HCT116 (cell line): Measurements from ENCODE around the gene MAP2K3. TPM values are rescaled to one million over a fixed set of nuclear protein-coding genes. Genes with fewer than 3 reads are reported as not detected.

Experiments
- ATAC-seq: fragments of 200-7000 bp; cut with Tn5 transposase; 2 replicates; pipeline ENCODE4 v1.9.1; 2020; ENCODE audit warnings: mild to moderate bottlenecking, moderate library complexity
- BruUV-seq: library from RNA; stranded (reverse); fragments of 400-500 nt; replicated peaks from 2 replicates; lab custom pipeline; 2021; lab: Mats Ljungman, UMichigan
- CTCF ChIA-PET: fragments of 300-600 bp; sonication (Branson Sonifier 250); formaldehyde crosslinking; loops from one replicate; lab custom pipeline; 2021; ENCODE audit warnings: antibody characterized with exemption; lab: Charles Lee
- POLR2A ChIA-PET: fragments of 300-600, 350-600 bp; sonication (Branson Sonifier 250); formaldehyde crosslinking; loops from one replicate; lab custom pipeline; 2021; ENCODE audit warnings: antibody characterized with exemption; lab: Charles Lee
- RAD21 ChIA-PET, 2 experiments: fragments of 300-600 bp; sonication (Branson Sonifier 250); formaldehyde crosslinking; loops; one replicate each; lab custom pipeline; 2023; ENCODE audit warnings: low total read pairs in 2 of 2; ENCODE audit not compliant: uncharacterized antibody in 2 of 2, unreplicated experiment in 2 of 2, low non-redundant PET in 1 of 2; lab: Charles Lee
- DNase-seq: peaks from one replicate; pipeline ENCODE4 v3.0.0-alpha.2; 2010; ENCODE audit warnings: low read depth, low spot score
- H2AFZ ChIP-seq: fragments of 200-600 bp; shearing (Covaris generic), sonication (generic); 2 replicates; pipeline ENCODE4 v1.6.1; 2017; ENCODE audit warnings: low read depth, mixed run types, mixed read lengths, antibody characterized with exemption, low read length; ENCODE audit not compliant: poor library complexity, severe bottlenecking
- H3K27ac ChIP-seq: 2 replicates; pipeline ENCODE4 v1.5.1; 2012; ENCODE audit warnings: low read depth, low read length
- H3K27me3 ChIP-seq: fragments of 200-600 bp; sonication (generic); 2 replicates; pipeline ENCODE4 v1.6.1; 2016; ENCODE audit warnings: mixed run types, low read length, mixed read lengths; ENCODE audit not compliant: insufficient read depth
- H3K36me3 ChIP-seq, 2 experiments: fragments of 200-500 bp in 1 of 2; fragments of 200-600 bp in 1 of 2; sonication (Bioruptor generic) in 1 of 2; sonication (generic) in 1 of 2; 2 replicates each; pipeline versions ENCODE4 v1.5.1 to v1.6.1; 2014 to 2016; ENCODE audit warnings: low read length in 2 of 2, inconsistent platforms in 1 of 2, mixed read lengths in 1 of 2, mixed run types in 1 of 2; ENCODE audit not compliant: insufficient read depth in 2 of 2, control insufficient read depth in 1 of 2
- H3K4me1 ChIP-seq, 2 experiments: fragments of 200-600 bp in 1 of 2; sonication (generic) in 1 of 2; 2 replicates each; pipeline versions ENCODE4 v1.5.1 to v1.6.1; 2012 to 2017; ENCODE audit warnings: low read length in 2 of 2, inconsistent platforms in 1 of 2, mild to moderate bottlenecking in 1 of 2, mixed read lengths in 1 of 2, mixed run types in 1 of 2, moderate library complexity in 1 of 2; ENCODE audit not compliant: insufficient read depth in 2 of 2, control insufficient read depth in 1 of 2
- H3K4me2 ChIP-seq: fragments of 200-600 bp; sonication (generic); 2 replicates; pipeline ENCODE4 v1.6.1; 2017; ENCODE audit warnings: mixed run types, low read length, mixed read lengths
- H3K4me3 ChIP-seq, 2 experiments: fragments of 200-600 bp in 1 of 2; sonication (generic) in 1 of 2; replicated peaks in 1 of 2; 2 replicates each; pipeline ENCODE4 v1.5.1; 2011 to 2016; ENCODE audit warnings: low read length in 2 of 2, control low read depth in 1 of 2, low read depth in 1 of 2, mild to moderate bottlenecking in 1 of 2, mixed read lengths in 1 of 2, mixed run types in 1 of 2
- H3K79me2 ChIP-seq: fragments of 200-600 bp; sonication (generic); 2 replicates; pipeline ENCODE4 v1.6.1; 2017; ENCODE audit warnings: mild to moderate bottlenecking, mixed run types, low read length, moderate library complexity, mixed read lengths; ENCODE audit not compliant: insufficient read depth
- H3K9ac ChIP-seq: fragments of 200-600 bp; sonication (generic); 2 replicates; pipeline ENCODE4 v1.6.1; 2016; ENCODE audit warnings: low read length, mixed read lengths
- H3K9me2 ChIP-seq: fragments of 200-600 bp; sonication (generic), shearing (Covaris generic); 2 replicates; pipeline ENCODE4 v1.6.1; 2017; ENCODE audit warnings: mixed run types, mild to moderate bottlenecking, moderate library complexity; ENCODE audit not compliant: insufficient read depth
- H3K9me3 ChIP-seq, 2 experiments: fragments of 200-500 bp in 1 of 2; fragments of 200-600 bp in 1 of 2; sonication (Bioruptor generic) in 1 of 2; sonication (generic) in 1 of 2; 2 replicates each; pipeline ENCODE4 v1.6.1; 2014 to 2017; ENCODE audit warnings: low read length in 2 of 2, mixed read lengths in 2 of 2, inconsistent platforms in 1 of 2, low read depth in 1 of 2, mild to moderate bottlenecking in 1 of 2, mixed run types in 1 of 2, moderate library complexity in 1 of 2; ENCODE audit not compliant: control insufficient read depth in 1 of 2, insufficient read depth in 1 of 2
- H4K20me1 ChIP-seq: fragments of 200-600 bp; sonication (generic), shearing (Covaris generic); 2 replicates; pipeline ENCODE4 v1.6.1; 2017; ENCODE audit warnings: mixed run types, mild to moderate bottlenecking, moderate library complexity; ENCODE audit not compliant: insufficient read depth
- ATF3 ChIP-seq: IDR thresholded peaks from 2 replicates; pipeline ENCODE4 v1.6.1; 2012
- CBX3 ChIP-seq: IDR thresholded peaks from 2 replicates; pipeline ENCODE4 v1.6.1; 2012; ENCODE audit warnings: low read depth
- CEBPB ChIP-seq: IDR thresholded peaks from 2 replicates; pipeline ENCODE4 v1.6.1; 2012; ENCODE audit warnings: low read depth
- EGR1 ChIP-seq: IDR thresholded peaks from 2 replicates; pipeline ENCODE4 v1.6.1; 2012; ENCODE audit warnings: low read depth
- ELF1 ChIP-seq: IDR thresholded peaks from 2 replicates; pipeline ENCODE4 v1.6.1; 2012; ENCODE audit warnings: low read depth, borderline replicate concordance
- EZH2 ChIP-seq: fragments of 200-600 bp; sonication (generic); IDR thresholded peaks from 2 replicates; pipeline ENCODE4 v1.6.1; 2017; ENCODE audit warnings: antibody characterized with exemption, mixed run types
- EZH2phosphoT487 ChIP-seq: fragments of 200-600 bp; IDR thresholded peaks from 2 replicates; pipeline ENCODE4 v1.6.1; 2018; ENCODE audit warnings: antibody characterized with exemption, borderline replicate concordance
- FOSL1 ChIP-seq: IDR thresholded peaks from 2 replicates; pipeline ENCODE4 v1.6.1; 2012; ENCODE audit warnings: low read depth
- JUND ChIP-seq: IDR thresholded peaks from 2 replicates; pipeline ENCODE4 v1.6.1; 2012
- MAX ChIP-seq: IDR thresholded peaks from 2 replicates; pipeline ENCODE4 v1.6.1; 2012
- POLR2A ChIP-seq: IDR thresholded peaks from 2 replicates; pipeline ENCODE4 v1.7.0; 2011; ENCODE audit warnings: borderline replicate concordance; ENCODE audit not compliant: insufficient read depth, insufficient read length; ENCODE audit errors: extremely low read depth
- RAD21 ChIP-seq: IDR thresholded peaks from 2 replicates; pipeline ENCODE4 v1.6.1; 2012; ENCODE audit warnings: low read depth, mild to moderate bottlenecking
- SIN3A ChIP-seq: IDR thresholded peaks from 2 replicates; pipeline ENCODE4 v1.6.1; 2012; ENCODE audit warnings: low read depth
- SP1 ChIP-seq: IDR thresholded peaks from 2 replicates; pipeline ENCODE4 v1.6.1; 2012; ENCODE audit warnings: low read depth
- SRF ChIP-seq: IDR thresholded peaks from 2 replicates; pipeline ENCODE4 v1.6.1; 2012; ENCODE audit warnings: low read depth
- TCF7L2 ChIP-seq: IDR thresholded peaks from 2 replicates; pipeline ENCODE4 v1.7.0; 2011; ENCODE audit warnings: borderline replicate concordance, inconsistent platforms; ENCODE audit not compliant: insufficient read depth, insufficient read length; ENCODE audit errors: extremely low read depth
- YY1 ChIP-seq: IDR thresholded peaks from 2 replicates; pipeline ENCODE4 v1.6.1; 2011; ENCODE audit warnings: low read length, low read depth, moderate library complexity, mild to moderate bottlenecking; ENCODE audit not compliant: insufficient replicate concordance; ENCODE audit errors: extremely low read depth
- ZBTB33 ChIP-seq: IDR thresholded peaks from 2 replicates; pipeline ENCODE4 v1.6.1; 2011; ENCODE audit warnings: mild to moderate bottlenecking, low read length, moderate library complexity; ENCODE audit not compliant: insufficient replicate concordance; ENCODE audit errors: extremely low read depth
- ZFX ChIP-seq: fragments of 450-650 bp; IDR thresholded peaks from 2 replicates; pipeline ENCODE4 v1.6.1; 2017
- ZNF274 ChIP-seq: fragments of 200-500 bp; sonication (Bioruptor generic); IDR thresholded peaks from 2 replicates; pipeline ENCODE4 v1.6.1; 2014; ENCODE audit warnings: mild to moderate bottlenecking, low read depth, low read length, inconsistent platforms
- intact Hi-C: fragments of 100-400 bp; cut with micrococcal nuclease; formaldehyde crosslinking; loops from 2 replicates; pipeline ENCODE4 v1.10.0; 2022
- total RNA-seq: library from RNA; stranded (reverse); gene quantifications from one replicate; pipeline ENCODE4 v1.2.1, GENCODE V29; 2021; ENCODE audit not compliant: unreplicated experiment

MAP2K3 gene
- total RNA-seq, 1 experiment from 2014 or later: 96.7 TPM

GRCh38 chr17:21359483-21359840 is 75.0 kb downstream of the MAP2K3 start:
- H3K27me3 ChIP-seq: no peaks in the 10 kb centered on the region
- DNase-seq (no peak), ATAC-seq (peak; percentile 22; the same call in 1 of the 2 replicates)
- intact Hi-C loops: no loop called here
- no TSS peak for BruUV-seq
- no peak overlapping the region for H3K27ac ChIP-seq
- H3K4me1 ChIP-seq: peaks cover 8 to 11% of the 10 kb centered on the region in 2 experiments
- H3K4me3 ChIP-seq: no peak overlapping the region
- CTCF ChIA-PET: no interaction called here
- 0 out of 2 replicates have a peak overlapping the region, but pooled peaks have one; percentile 14 for H3K9ac ChIP-seq
- POLR2A ChIA-PET: no interaction called here
- H2AFZ ChIP-seq: no peak overlapping the region
- no peaks in the 10 kb centered on the region for H3K9me2 ChIP-seq
- 0 out of 2 replicates have a peak overlapping the region, but pooled peaks have one; percentile 54 for H3K4me2 ChIP-seq
- RAD21 ChIA-PET: no interaction called here
- TF ChIP-seq SP1 (no peak), ZFX (no peak), JUND (no peak), ELF1 (no peak), ATF3 (no peak), POLR2A (no peak), ZBTB33 (no peak), YY1 (no peak), SRF (no peak), CEBPB (no peak), TCF7L2 (no peak), RAD21 (no peak), MAX (no peak), EZH2phosphoT487 (no peak), CBX3 (no peak), EGR1 (no peak), FOSL1 (no peak), SIN3A (no peak), ZNF274 (no peak), EZH2 (no peak)
- H4K20me1 ChIP-seq: no peaks in the 10 kb centered on the region
- H3K36me3 ChIP-seq: no peaks in the 10 kb centered on the region
- H3K79me2 ChIP-seq: no peaks in the 10 kb centered on the region
- H3K9me3 ChIP-seq: no peaks in the 10 kb centered on the region
